Hepatocyte (in vitro differentiated cells): ENCODE data around the gene AGBL4. TPM values are rescaled to one million over a fixed set of nuclear protein-coding genes. Genes with fewer than 3 reads are reported as not detected.

Source experiments
- DNase-seq: peaks from one replicate; pipeline ENCODE4 v3.0.0-alpha.2; 2016; ENCODE audit warnings: low spot score
- H2AFZ ChIP-seq: fragments of 200-600 bp; sonication (generic); 2 replicates; pipeline ENCODE4 v1.6.0; 2016; ENCODE audit warnings: antibody characterized with exemption, mild to moderate bottlenecking
- H3K27ac ChIP-seq: fragments of 200-600 bp; sonication (generic); 2 replicates; pipeline ENCODE4 v1.5.1; 2016; ENCODE audit warnings: mild to moderate bottlenecking
- H3K27me3 ChIP-seq: fragments of 200-600 bp; sonication (generic); 2 replicates; pipeline ENCODE4 v1.6.1; 2016
- H3K36me3 ChIP-seq: fragments of 200-600 bp; sonication (generic); replicated peaks from 2 replicates; pipeline ENCODE4 v1.5.1; 2016; ENCODE audit warnings: low read depth; ENCODE audit not compliant: insufficient read depth
- H3K4me1 ChIP-seq: fragments of 200-600 bp; sonication (generic); 2 replicates; pipeline ENCODE4 v1.5.1; 2016; ENCODE audit warnings: mild to moderate bottlenecking, moderate library complexity; ENCODE audit not compliant: insufficient read depth
- H3K4me2 ChIP-seq: fragments of 200-600 bp; sonication (generic); 2 replicates; pipeline ENCODE4 v1.6.0; 2016
- H3K4me3 ChIP-seq: fragments of 200-600 bp; sonication (generic); 2 replicates; pipeline ENCODE4 v1.5.1; 2016; ENCODE audit warnings: mild to moderate bottlenecking
- H3K79me2 ChIP-seq: fragments of 200-600 bp; sonication (generic); 2 replicates; pipeline ENCODE4 v1.6.0; 2017; ENCODE audit warnings: mild to moderate bottlenecking
- H3K9me2 ChIP-seq: fragments of 200-600 bp; sonication (generic); replicated peaks from 2 replicates; pipeline ENCODE4 v1.6.0; 2017; ENCODE audit warnings: mild to moderate bottlenecking; ENCODE audit not compliant: insufficient read depth
- H3K9me3 ChIP-seq: fragments of 200-600 bp; sonication (generic); 2 replicates; pipeline ENCODE4 v1.5.1; 2016; ENCODE audit warnings: low read depth, mild to moderate bottlenecking
- H4K20me1 ChIP-seq: fragments of 200-600 bp; sonication (generic); 2 replicates; pipeline ENCODE4 v1.6.0; 2016; ENCODE audit warnings: mild to moderate bottlenecking; ENCODE audit not compliant: insufficient read depth, poor library complexity, severe bottlenecking
- EZH2 ChIP-seq: fragments of 200-600 bp; sonication (generic); IDR thresholded peaks from 2 replicates; pipeline ENCODE4 v1.6.1; 2016; ENCODE audit warnings: antibody characterized with exemption, mild to moderate bottlenecking, borderline replicate concordance
- EZH2phosphoT487 ChIP-seq: fragments of 200-600 bp; sonication (generic); IDR thresholded peaks from one replicate; pipeline ENCODE4 v1.6.1; 2018; ENCODE audit warnings: antibody characterized with exemption, mild to moderate bottlenecking, low read depth, moderate library complexity; ENCODE audit not compliant: unreplicated experiment, severe bottlenecking
- WGBS: methylation state at CpG from one replicate; pipeline ENCODE4 v1.1.6; 2016; ENCODE audit warnings: low lambda C conversion rate; ENCODE audit errors: missing lambda C conversion rate; 5-methylcytosine and 5-hydroxymethylcytosine counted together
- polyA plus RNA-seq: library from polyadenylated mRNA; unstranded; fragments of >200 nt; fragmentation: Nextera tagmentation; extraction: Ambion mirVana; gene quantifications from 2 replicates; pipeline ENCODE4 v1.2.1, GENCODE V29; 2016
- total RNA-seq: library from RNA; depleted of rRNA; stranded (reverse); fragments of >200 nt; gene quantifications from 2 replicates; pipeline ENCODE4 v1.2.3, GENCODE V29; 2014
- TF ChIP-seq, protein P1 (sequence below): fragments of 200-600 bp; sonication (generic); IDR thresholded peaks from 2 replicates; pipeline ENCODE4 v1.5.1; 2016; ENCODE audit warnings: antibody characterized with exemption, mild to moderate bottlenecking; ENCODE audit not compliant: poor library complexity

Gene AGBL4
- total and polyA plus RNA-seq, 2 experiments from 2014 or later: 0.50 to 0.73 TPM

DNA sequence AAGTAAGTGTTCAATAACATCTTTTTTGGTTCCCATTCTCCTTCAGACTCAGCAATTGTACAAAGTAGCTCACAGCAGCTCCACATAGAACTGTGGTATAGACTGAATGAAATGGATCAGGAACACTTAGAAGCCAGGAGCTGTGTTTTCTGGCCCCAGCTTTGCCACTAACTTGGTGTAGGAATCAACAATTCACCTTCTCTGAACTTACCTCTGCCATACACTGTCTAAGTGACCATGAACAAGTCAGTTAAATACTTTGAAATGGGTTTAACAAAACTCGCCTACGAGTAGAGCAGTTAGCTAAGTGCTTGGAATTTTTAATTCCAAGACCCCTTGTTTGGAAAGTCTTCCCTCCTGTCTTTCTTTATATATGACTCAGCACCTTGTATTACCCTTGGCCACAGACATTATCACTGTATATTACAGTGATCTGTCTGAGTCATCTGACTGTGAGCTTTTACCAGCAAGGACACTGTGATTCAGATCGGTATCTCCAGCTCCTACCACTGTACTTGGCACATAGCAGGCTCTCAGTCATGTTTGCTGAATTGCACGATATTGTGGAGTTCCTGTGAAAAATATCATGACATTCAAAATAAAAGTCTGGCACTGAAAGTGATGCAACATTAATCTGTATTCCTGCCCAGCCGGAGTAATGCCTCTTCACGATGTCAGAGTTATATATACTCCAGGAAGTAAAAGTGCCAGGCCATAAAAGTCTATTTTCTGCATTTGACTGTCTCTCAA lies 1145.4 kb downstream of the AGBL4 start:
- no peaks in the 10 kb centered on the region for H3K9me2 ChIP-seq
- no peak overlapping the region for H3K4me2 ChIP-seq
- H2AFZ ChIP-seq: no peak overlapping the region
- no peak overlapping the region for H3K4me3 ChIP-seq
- H3K27me3 ChIP-seq: no peaks in the 10 kb centered on the region
- H3K79me2 ChIP-seq: no peaks in the 10 kb centered on the region
- 69% methylated on average over 6 of the region's 6 CpGs for WGBS
- H4K20me1 ChIP-seq: no peaks in the 10 kb centered on the region
- no peaks in the 10 kb centered on the region for H3K4me1 ChIP-seq
- H3K9me3 ChIP-seq: no peaks in the 10 kb centered on the region
- peak; percentile 20 for DNase-seq
- peak overlapping the region; percentile 18 for H3K27ac ChIP-seq
- H3K36me3 ChIP-seq: no peaks in the 10 kb centered on the region
- TF ChIP-seq EZH2phosphoT487: no peak
- no peak for TF ChIP-seq EZH2
- TF ChIP-seq, protein P1, sequence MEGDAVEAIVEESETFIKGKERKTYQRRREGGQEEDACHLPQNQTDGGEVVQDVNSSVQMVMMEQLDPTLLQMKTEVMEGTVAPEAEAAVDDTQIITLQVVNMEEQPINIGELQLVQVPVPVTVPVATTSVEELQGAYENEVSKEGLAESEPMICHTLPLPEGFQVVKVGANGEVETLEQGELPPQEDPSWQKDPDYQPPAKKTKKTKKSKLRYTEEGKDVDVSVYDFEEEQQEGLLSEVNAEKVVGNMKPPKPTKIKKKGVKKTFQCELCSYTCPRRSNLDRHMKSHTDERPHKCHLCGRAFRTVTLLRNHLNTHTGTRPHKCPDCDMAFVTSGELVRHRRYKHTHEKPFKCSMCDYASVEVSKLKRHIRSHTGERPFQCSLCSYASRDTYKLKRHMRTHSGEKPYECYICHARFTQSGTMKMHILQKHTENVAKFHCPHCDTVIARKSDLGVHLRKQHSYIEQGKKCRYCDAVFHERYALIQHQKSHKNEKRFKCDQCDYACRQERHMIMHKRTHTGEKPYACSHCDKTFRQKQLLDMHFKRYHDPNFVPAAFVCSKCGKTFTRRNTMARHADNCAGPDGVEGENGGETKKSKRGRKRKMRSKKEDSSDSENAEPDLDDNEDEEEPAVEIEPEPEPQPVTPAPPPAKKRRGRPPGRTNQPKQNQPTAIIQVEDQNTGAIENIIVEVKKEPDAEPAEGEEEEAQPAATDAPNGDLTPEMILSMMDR: no peak

DNA sequence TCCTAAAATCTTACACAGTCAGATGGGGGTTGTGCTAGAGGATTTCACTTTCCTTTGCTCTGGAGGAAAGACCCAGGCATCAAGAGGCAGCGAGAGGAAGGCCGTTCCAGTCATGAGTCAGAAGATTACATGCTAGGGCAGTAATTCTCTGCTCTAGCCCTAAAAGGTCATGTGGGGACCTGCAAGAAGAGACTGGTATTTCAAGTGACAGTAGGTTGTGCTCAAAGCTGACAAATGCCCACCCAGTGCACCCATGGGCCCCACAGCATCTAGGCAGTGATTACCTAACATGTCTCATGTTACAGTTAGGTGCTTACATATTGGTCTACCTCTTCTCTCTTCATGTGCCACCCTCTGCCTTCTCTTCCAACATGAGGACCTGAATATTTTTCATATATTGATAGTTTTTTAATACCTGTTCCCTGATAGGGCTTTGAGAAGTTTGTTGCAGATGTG lies 1147.4 kb downstream of the AGBL4 start:
- Histone ChIP-seq H4K20me1 (no peaks in the 10 kb centered on the region), H3K79me2 (no peaks in the 10 kb centered on the region), H3K9me2 (no peaks in the 10 kb centered on the region), H3K4me3 (no peak overlapping the region), H3K4me1 (no peaks in the 10 kb centered on the region), H3K27ac (no peak overlapping the region), H3K36me3 (no peaks in the 10 kb centered on the region), H3K9me3 (no peaks in the 10 kb centered on the region), H3K27me3 (no peaks in the 10 kb centered on the region), H2AFZ (no peak overlapping the region), H3K4me2 (no peak overlapping the region)
- DNase-seq: peak; percentile 11
- 59% methylated on average over 2 of the region's 2 CpGs for WGBS
- no peak for TF ChIP-seq EZH2
- TF ChIP-seq, protein P1: no peak
- TF ChIP-seq EZH2phosphoT487: no peak

DNA sequence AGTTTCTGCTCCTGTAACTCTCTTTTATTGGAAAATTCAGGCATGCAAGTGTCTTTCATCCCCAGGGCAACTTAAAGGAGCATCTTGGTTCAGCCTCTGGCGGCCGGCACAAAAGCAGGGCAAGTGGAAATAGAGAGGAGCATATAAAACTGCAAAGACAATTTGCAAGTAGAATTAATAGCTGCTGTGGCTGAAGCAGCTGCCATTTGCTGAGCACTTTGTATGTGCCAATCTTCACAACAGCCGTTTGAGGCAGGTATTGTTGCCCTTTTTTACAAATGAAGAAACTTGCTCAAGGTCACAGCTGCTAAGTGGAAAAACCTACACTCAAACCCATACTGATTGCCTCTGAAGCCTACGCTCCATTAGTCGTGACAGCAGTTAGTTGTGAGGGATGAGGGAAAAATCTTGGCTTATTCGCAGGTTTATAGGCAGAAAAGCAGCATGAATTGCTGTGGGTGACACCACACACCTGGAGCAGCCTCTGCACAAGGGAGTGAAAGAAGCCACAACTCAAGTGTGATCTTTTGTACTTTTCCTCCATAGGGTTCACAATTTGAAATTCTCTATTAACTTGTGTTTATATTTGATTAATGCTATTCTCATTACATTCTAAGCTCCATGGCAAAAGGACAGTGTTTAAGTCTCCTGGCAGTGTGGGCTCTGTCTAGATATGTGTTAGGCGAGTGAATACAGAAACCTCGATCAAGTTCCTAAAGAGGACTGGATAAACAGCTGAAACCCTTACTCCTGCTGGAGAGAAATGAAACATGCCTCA lies 1148.0 kb downstream of the AGBL4 start:
- no peak overlapping the region for H2AFZ ChIP-seq
- DNase-seq: no peak
- H3K4me1 ChIP-seq: no peaks in the 10 kb centered on the region
- H3K79me2 ChIP-seq: no peaks in the 10 kb centered on the region
- H3K27ac ChIP-seq: no peak overlapping the region
- no peak overlapping the region for H3K4me3 ChIP-seq
- H4K20me1 ChIP-seq: no peaks in the 10 kb centered on the region
- no peak for TF ChIP-seq EZH2
- WGBS: 65% methylated on average over 8 of the region's 8 CpGs
- no peak overlapping the region for H3K4me2 ChIP-seq
- no peaks in the 10 kb centered on the region for H3K36me3 ChIP-seq
- no peaks in the 10 kb centered on the region for H3K9me2 ChIP-seq
- no peaks in the 10 kb centered on the region for H3K9me3 ChIP-seq
- H3K27me3 ChIP-seq: no peaks in the 10 kb centered on the region

DNA sequence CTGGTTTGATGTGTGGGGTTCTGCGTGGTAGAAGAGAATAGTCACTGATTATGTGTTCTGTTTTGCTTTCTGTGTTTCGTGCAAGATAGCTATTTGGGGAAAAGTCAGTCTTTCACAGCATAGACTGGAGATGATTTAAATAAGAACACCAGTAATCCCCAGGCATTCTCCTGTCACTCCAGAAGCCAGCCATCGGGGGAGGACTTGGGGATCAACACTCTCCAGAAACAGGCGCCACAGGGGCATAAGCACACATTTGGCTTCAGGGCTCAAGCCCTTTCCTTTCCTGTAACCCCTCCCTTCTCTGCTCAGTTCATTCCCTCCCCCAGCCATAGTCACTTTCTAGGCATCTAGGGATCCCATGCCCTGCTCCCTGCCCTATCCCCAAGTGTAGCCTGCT lies 1149.8 kb downstream of the AGBL4 start:
- Histone ChIP-seq H3K4me3 (no peak overlapping the region), H3K27ac (no peak overlapping the region), H3K27me3 (no peaks in the 10 kb centered on the region), H3K9me2 (no peaks in the 10 kb centered on the region), H3K4me1 (no peaks in the 10 kb centered on the region), H3K36me3 (no peaks in the 10 kb centered on the region), H3K9me3 (no peaks in the 10 kb centered on the region), H4K20me1 (no peaks in the 10 kb centered on the region), H2AFZ (no peak overlapping the region), H3K79me2 (no peaks in the 10 kb centered on the region), H3K4me2 (no peak overlapping the region)
- TF ChIP-seq EZH2phosphoT487 (no peak), EZH2 (no peak)
- TF ChIP-seq, protein P1: no peak
- WGBS: 46% methylated on average over 4 of the region's 4 CpGs
- no peak for DNase-seq
